WTC11 (cell line): ENCODE results near the gene DEGS1. TPM values are rescaled to one million over a fixed set of nuclear protein-coding genes. Genes with fewer than 3 reads are reported as not detected.

Experiments used
- ATAC-seq: fragments of 200-7000 bp; cut with Tn5 transposase; 2 replicates; pipeline ENCODE4 v1.10.0; 2021; ENCODE audit warnings: mild to moderate bottlenecking, moderate library complexity
- CTCF ChIA-PET: fragments of 300-600 bp; sonication (Branson Sonifier 250); formaldehyde crosslinking; loops from one replicate; lab custom pipeline; 2021; ENCODE audit warnings: antibody characterized with exemption; lab: Charles Lee
- POLR2A ChIA-PET: fragments of 350-600 bp; sonication (Branson Sonifier 250); formaldehyde crosslinking; loops from one replicate; lab custom pipeline; 2021; ENCODE audit warnings: antibody characterized with exemption; lab: Charles Lee
- DNase-seq: peaks from one replicate; pipeline ENCODE4 v3.0.0; 2021; ENCODE audit warnings: low spot score
- H3K27ac Mint-ChIP-seq: 2 replicates; pipeline ENCODE4 v1.8.0; 2021; ENCODE audit warnings: mixed read lengths
- H3K27me3 Mint-ChIP-seq: 2 replicates; pipeline ENCODE4 v1.8.0; 2021; ENCODE audit warnings: low read depth, mild to moderate bottlenecking, moderate library complexity, mixed read lengths
- H3K36me3 Mint-ChIP-seq: 2 replicates; pipeline ENCODE4 v1.8.0; 2021; ENCODE audit warnings: mixed read lengths
- H3K4me1 Mint-ChIP-seq: 2 replicates; pipeline ENCODE4 v1.8.0; 2022; ENCODE audit warnings: mixed read lengths
- H3K4me3 Mint-ChIP-seq: 2 replicates; pipeline ENCODE4 v1.8.0; 2021; ENCODE audit warnings: mild to moderate bottlenecking, moderate library complexity, mixed read lengths
- H3K9me3 Mint-ChIP-seq: 2 replicates; pipeline ENCODE4 v1.8.0; 2021; ENCODE audit warnings: mixed read lengths
- CREB1 ChIP-seq: sonication (generic); formaldehyde crosslinking; IDR thresholded peaks from 2 replicates; pipeline ENCODE4 v1.8.0; 2023; ENCODE audit warnings: mild to moderate bottlenecking, missing genetic modification reagents
- GRHL2 ChIP-seq: fragments of 250-450 bp; sonication (Bioruptor Pico); IDR thresholded peaks from 2 replicates; pipeline ENCODE4 v1.8.0; 2022; ENCODE audit warnings: mild to moderate bottlenecking, moderate library complexity; ENCODE audit not compliant: insufficient replicate concordance, severe bottlenecking
- GTF2I ChIP-seq: fragments of 250-450 bp; sonication (Bioruptor Pico); conservative IDR thresholded peaks from 2 replicates; pipeline ENCODE4 v1.4.0; 2021; ENCODE audit warnings: mild to moderate bottlenecking
- HMGA2 ChIP-seq: fragments of 250-450 bp; sonication (Bioruptor Pico); IDR thresholded peaks from 2 replicates; pipeline ENCODE4 v1.4.0; 2021; ENCODE audit warnings: mild to moderate bottlenecking, moderate library complexity
- NFATC4 ChIP-seq: fragments of 250-450 bp; sonication (Bioruptor Pico); IDR thresholded peaks from 2 replicates; pipeline ENCODE4 v1.9.0; 2021; ENCODE audit warnings: mild to moderate bottlenecking
- SMAD3 ChIP-seq: sonication (generic); formaldehyde crosslinking; IDR thresholded peaks from 2 replicates; pipeline ENCODE4 v1.8.0; 2022; ENCODE audit warnings: missing genetic modification reagents, mild to moderate bottlenecking, borderline replicate concordance
- SMAD4 ChIP-seq: sonication (generic); formaldehyde crosslinking; IDR thresholded peaks from 2 replicates; pipeline ENCODE4 v1.8.0; 2022; ENCODE audit warnings: mild to moderate bottlenecking, missing genetic modification reagents
- TEAD4 ChIP-seq: sonication (generic); formaldehyde crosslinking; IDR thresholded peaks from 2 replicates; pipeline ENCODE4 v1.8.0; 2022; ENCODE audit warnings: mild to moderate bottlenecking, missing genetic modification reagents
- ZBTB21 ChIP-seq: sonication (generic); formaldehyde crosslinking; IDR thresholded peaks from 2 replicates; pipeline ENCODE4 v1.8.1; 2023; ENCODE audit warnings: mild to moderate bottlenecking, missing genetic modification reagents, borderline replicate concordance
- ZBTB43 ChIP-seq: sonication (generic); formaldehyde crosslinking; IDR thresholded peaks from 2 replicates; pipeline ENCODE4 v1.8.1; 2023; ENCODE audit warnings: mild to moderate bottlenecking, missing genetic modification reagents
- ZNF317 ChIP-seq: sonication (generic); formaldehyde crosslinking; IDR thresholded peaks from 2 replicates; pipeline ENCODE4 v1.8.1; 2023; ENCODE audit warnings: low read depth, mild to moderate bottlenecking, moderate library complexity, missing genetic modification reagents, borderline replicate concordance
- ZNF671 ChIP-seq: fragments of 250-450 bp; sonication (Bioruptor Pico); IDR thresholded peaks from 2 replicates; pipeline ENCODE4 v1.8.0; 2021; ENCODE audit warnings: mild to moderate bottlenecking
- total RNA-seq: library from RNA; stranded (reverse); gene quantifications from 3 replicates; pipeline ENCODE4 v1.2.3, GENCODE V29; 2021
- TF ChIP-seq, protein P1 (sequence below): fragments of 250-450 bp; sonication (Bioruptor Pico); conservative IDR thresholded peaks from 2 replicates; pipeline ENCODE4 v1.9.0; 2021; ENCODE audit warnings: mild to moderate bottlenecking
- TF ChIP-seq, protein P2 (sequence below): sonication (generic); formaldehyde crosslinking; IDR thresholded peaks from 2 replicates; pipeline ENCODE4 v1.8.0; 2022; ENCODE audit warnings: mild to moderate bottlenecking, missing genetic modification reagents
- TF ChIP-seq, protein P3 (sequence below): fragments of 200-600 bp; IDR thresholded peaks from 2 replicates; pipeline ENCODE4 v1.8.0; 2022; ENCODE audit warnings: antibody characterized with exemption

Gene DEGS1
- total RNA-seq, 1 experiment from 2014 or later, result 30.7 TPM

- ChIA-PET CTCF (interaction anchor here (0.6 kb wide), 1 partner anchor 17 kb away, joined by 6 read pairs; no protein-coding TSS in a partner anchor), POLR2A (no interaction called here)
- Mint-ChIP-seq H3K4me1 (peaks cover 21% of the 10 kb centered on the region), H3K27me3 (no peaks in the 10 kb centered on the region; the same call in 1 of the 2 replicates), H3K36me3 (peaks cover 6% of the 10 kb centered on the region), H3K27ac (0 out of 2 replicates have a peak overlapping the region, but pooled peaks have one; percentile 65), H3K9me3 (peaks cover 9% of the 10 kb centered on the region), H3K4me3 (no peak overlapping the region)
- TF ChIP-seq SMAD4 (CRISPR knock-in tag), result no peak
- TF ChIP-seq NFATC4 (CRISPR knock-in tag), result no peak
- ATAC-seq (no peak), DNase-seq (no peak)
These were observed 13.2 kb upstream of the DEGS1 start for GRCh38 chr1:224169718-224170270.

DNA sequence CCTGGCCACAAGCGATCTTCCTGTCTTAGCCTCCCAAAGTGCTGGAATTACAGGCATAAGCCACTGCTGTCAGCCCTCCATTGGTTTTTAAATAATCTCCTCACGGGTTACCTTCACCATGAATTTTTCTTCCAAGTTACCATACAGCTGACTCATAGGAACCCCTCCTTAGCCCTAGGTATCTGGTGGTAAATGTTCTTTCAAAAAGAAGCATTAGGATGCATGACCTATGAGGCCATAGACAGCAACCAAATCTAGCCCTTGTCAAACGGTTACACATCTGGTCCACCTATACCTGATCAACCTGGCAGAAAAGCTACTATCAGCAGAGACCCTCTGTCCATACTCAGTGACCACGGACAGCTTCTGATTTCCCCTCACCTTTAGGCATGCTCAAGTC is 12.7 kb upstream of the DEGS1 start:
- no peak for TF ChIP-seq ZBTB43 (CRISPR knock-in tag)
- no peak for TF ChIP-seq HMGA2 (CRISPR knock-in tag)
- TF ChIP-seq GTF2I (CRISPR knock-in tag), result no peak
- TF ChIP-seq GRHL2 (CRISPR knock-in tag), result no peak
- TF ChIP-seq TEAD4 (CRISPR knock-in tag), result no peak
- TF ChIP-seq SMAD3 (CRISPR knock-in tag), result no peak
- no peak for TF ChIP-seq ZBTB21 (CRISPR knock-in tag)
- no peak for TF ChIP-seq CREB1 (CRISPR knock-in tag)
- TF ChIP-seq, protein P1, sequence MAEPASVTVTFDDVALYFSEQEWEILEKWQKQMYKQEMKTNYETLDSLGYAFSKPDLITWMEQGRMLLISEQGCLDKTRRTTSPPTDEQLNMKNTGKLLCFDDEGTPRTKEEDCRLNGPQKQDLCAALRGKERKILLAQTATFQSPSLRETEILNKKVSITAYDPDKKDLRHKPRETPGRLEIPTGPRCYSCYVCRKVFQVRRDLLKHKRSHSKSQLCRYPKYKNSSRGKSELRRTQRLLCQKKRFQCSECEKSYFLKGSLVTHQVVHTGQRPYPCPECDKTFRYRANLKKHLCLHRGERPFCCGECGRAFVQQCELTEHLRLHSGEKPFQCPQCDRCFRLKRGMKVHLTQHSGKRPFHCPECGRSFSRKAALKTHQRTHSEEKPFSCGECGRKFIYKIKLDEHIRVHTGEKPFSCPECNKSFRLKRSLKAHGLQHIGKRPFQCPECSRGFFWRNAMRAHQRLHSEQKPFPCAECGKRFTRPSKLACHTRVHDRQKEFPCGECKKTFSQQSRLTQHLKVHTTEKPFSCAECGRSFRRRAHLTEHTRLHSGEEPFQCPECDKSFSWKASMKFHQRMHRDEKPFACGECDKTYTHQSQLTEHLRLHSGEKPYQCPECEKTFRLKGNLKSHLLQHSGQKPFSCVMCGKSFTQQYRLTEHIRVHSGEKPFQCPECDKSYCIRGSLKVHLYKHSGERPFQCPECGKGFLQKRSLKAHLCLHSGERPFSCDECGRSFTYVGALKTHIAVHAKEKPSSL (CRISPR knock-in tag), result no peak
- TF ChIP-seq, protein P2, sequence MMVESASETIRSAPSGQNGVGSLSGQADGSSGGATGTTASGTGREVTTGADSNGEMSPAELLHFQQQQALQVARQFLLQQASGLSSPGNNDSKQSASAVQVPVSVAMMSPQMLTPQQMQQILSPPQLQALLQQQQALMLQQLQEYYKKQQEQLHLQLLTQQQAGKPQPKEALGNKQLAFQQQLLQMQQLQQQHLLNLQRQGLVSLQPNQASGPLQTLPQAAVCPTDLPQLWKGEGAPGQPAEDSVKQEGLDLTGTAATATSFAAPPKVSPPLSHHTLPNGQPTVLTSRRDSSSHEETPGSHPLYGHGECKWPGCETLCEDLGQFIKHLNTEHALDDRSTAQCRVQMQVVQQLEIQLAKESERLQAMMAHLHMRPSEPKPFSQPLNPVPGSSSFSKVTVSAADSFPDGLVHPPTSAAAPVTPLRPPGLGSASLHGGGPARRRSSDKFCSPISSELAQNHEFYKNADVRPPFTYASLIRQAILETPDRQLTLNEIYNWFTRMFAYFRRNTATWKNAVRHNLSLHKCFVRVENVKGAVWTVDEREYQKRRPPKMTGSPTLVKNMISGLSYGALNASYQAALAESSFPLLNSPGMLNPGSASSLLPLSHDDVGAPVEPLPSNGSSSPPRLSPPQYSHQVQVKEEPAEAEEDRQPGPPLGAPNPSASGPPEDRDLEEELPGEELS, result no peak
- TF ChIP-seq ZNF671 (CRISPR knock-in tag), result no peak
- peak overlapping the region; percentile 63; the same call in 1 of the 2 replicates for H3K27ac Mint-ChIP-seq
- peaks cover 9% of the 10 kb centered on the region for H3K9me3 Mint-ChIP-seq
- ChIA-PET POLR2A (no interaction called here), CTCF (interaction anchor here (0.6 kb wide), 1 partner anchor 17 kb away, joined by 6 read pairs; no protein-coding TSS in a partner anchor)
- ATAC-seq (no peak), DNase-seq (no peak)
- H3K4me3 Mint-ChIP-seq, result no peak overlapping the region
- peaks cover 2% of the 10 kb centered on the region for H3K27me3 Mint-ChIP-seq
- H3K4me1 Mint-ChIP-seq, result peaks cover 23% of the 10 kb centered on the region
- peaks cover 6% of the 10 kb centered on the region for H3K36me3 Mint-ChIP-seq

DNA sequence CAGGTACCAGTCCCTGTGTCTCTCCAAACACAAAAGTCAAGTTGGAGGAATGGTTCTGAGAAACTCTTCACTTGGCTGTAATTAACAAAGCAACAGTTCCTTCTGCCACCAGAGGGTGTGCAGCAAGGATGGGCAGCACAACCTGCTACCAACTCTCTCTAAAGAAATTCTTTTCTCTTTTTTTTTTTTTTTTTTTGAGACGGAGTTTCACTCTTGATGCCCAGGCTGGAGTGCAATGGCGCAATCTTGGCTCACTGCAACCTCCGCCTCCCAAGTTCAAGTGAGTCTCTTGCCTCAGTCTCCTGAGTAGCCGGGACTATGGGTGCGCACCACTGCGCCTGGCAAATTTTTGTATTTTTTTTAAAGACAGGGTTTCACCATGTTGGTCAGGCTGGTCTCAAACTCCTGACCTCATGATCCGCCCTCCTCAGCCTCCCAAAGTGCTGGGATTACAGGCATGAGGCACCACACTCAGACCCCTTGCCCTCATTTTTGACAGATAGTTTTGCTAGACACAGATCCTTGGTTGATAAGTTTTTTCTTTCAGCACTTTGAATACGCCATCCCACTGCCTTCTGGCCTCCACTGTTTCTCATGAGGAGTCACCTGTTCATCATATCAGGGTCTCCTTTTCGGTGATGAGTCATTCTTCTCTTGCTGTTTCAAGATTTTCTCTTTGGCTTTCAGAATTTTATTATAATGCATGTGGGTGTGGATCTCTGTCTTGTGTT is 12.1 kb upstream of the DEGS1 start:
- peak; percentile 62 for ATAC-seq
- Mint-ChIP-seq H3K27me3 (peaks cover 4% of the 10 kb centered on the region), H3K36me3 (peaks cover 6% of the 10 kb centered on the region), H3K4me1 (peaks cover 25% of the 10 kb centered on the region), H3K4me3 (no peak overlapping the region), H3K27ac (peak overlapping the region; percentile 63; the same call in 1 of the 2 replicates), H3K9me3 (peaks cover 9% of the 10 kb centered on the region)
- POLR2A ChIA-PET, result no interaction called here
- CTCF ChIA-PET, result interaction anchor here (0.6 to 0.7 kb wide), 2 partner anchors 18 to 144 kb away, joined by 3 to 6 read pairs; no protein-coding TSS in a partner anchor
- DNase-seq, result peak; percentile 30
- TF ChIP-seq, protein P3, sequence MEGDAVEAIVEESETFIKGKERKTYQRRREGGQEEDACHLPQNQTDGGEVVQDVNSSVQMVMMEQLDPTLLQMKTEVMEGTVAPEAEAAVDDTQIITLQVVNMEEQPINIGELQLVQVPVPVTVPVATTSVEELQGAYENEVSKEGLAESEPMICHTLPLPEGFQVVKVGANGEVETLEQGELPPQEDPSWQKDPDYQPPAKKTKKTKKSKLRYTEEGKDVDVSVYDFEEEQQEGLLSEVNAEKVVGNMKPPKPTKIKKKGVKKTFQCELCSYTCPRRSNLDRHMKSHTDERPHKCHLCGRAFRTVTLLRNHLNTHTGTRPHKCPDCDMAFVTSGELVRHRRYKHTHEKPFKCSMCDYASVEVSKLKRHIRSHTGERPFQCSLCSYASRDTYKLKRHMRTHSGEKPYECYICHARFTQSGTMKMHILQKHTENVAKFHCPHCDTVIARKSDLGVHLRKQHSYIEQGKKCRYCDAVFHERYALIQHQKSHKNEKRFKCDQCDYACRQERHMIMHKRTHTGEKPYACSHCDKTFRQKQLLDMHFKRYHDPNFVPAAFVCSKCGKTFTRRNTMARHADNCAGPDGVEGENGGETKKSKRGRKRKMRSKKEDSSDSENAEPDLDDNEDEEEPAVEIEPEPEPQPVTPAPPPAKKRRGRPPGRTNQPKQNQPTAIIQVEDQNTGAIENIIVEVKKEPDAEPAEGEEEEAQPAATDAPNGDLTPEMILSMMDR, result peak; percentile 22; the same call in 1 of the 2 replicates
- peak; percentile 98 for TF ChIP-seq ZNF317 (CRISPR knock-in tag)
- TF ChIP-seq, protein P2, result no peak
- TF ChIP-seq, all 79 proteins: peak for 2
